Testis (tissue), 3 donors: ENCODE measurements around the gene SYPL1. TPM values are rescaled to one million over a fixed set of nuclear protein-coding genes. Genes with fewer than 3 reads are reported as not detected.

Source experiments
- DNase-seq: peaks from one replicate; pipeline ENCODE4 v3.0.0-alpha.2; 2019
- H3K27ac ChIP-seq, 2 donors: fragments of 200-600 bp; sonication (generic); one replicate each; pipeline ENCODE4 v1.5.1; 2019
- H3K27me3 ChIP-seq: fragments of 200-600 bp; sonication (generic); one replicate; pipeline ENCODE4 v1.5.1; 2019
- H3K36me3 ChIP-seq: fragments of 200-600 bp; sonication (generic); one replicate; pipeline ENCODE4 v1.5.1; 2017; ENCODE audit warnings: low read depth; ENCODE audit errors: missing control alignments
- H3K4me1 ChIP-seq: fragments of 200-600 bp; sonication (generic); one replicate; pipeline ENCODE4 v1.5.1; 2019
- H3K4me3 ChIP-seq, 2 donors: fragments of 200-600 bp; sonication (generic); one replicate each; pipeline ENCODE4 v1.5.1; 2017 to 2019
- H3K9me3 ChIP-seq: fragments of 200-600 bp; sonication (generic); one replicate; pipeline ENCODE4 v1.5.1; 2017
- CTCF ChIP-seq, 3 experiments: fragments of 450-650 bp in 2 of 3; fragments of 200-600 bp in 1 of 3; sonication (generic) in 1 of 3; IDR thresholded peaks; one replicate each; pipeline ENCODE4 v1.5.1; 2016 to 2019; ENCODE audit warnings: antibody characterized with exemption in 3 of 3, mild to moderate bottlenecking in 2 of 3, moderate library complexity in 1 of 3
- POLR2A ChIP-seq: fragments of 450-650 bp; IDR thresholded peaks from one replicate; pipeline ENCODE4 v1.6.1; 2017; ENCODE audit warnings: antibody characterized with exemption, mild to moderate bottlenecking, moderate library complexity
- WGBS, 2 donors: methylation state at CpG; one replicate each; pipeline ENCODE4 v1.1.5; 2018; 5-methylcytosine and 5-hydroxymethylcytosine counted together
- intact Hi-C: fragments of 100-400 bp; cut with DNase I; formaldehyde crosslinking; loops from one replicate; pipeline ENCODE4 v1.15.1; 2023; ENCODE audit warnings: low total_unique reads
- polyA plus RNA-seq: library from polyadenylated mRNA; stranded (reverse); fragments of 350-450 nt; fragmentation: Illumina TruSeq; extraction: RNeasy Lipid Tissue Mini Kit (QIAGEN cat#74804); gene quantifications from one replicate; pipeline ENCODE4 v1.2.3, GENCODE V29; 2014; ENCODE audit warnings: low read depth, low replicate concordance; ENCODE audit not compliant: insufficient read depth
- total RNA-seq, 2 donors: library from RNA; depleted of rRNA; stranded (reverse); fragments of >200 nt; gene quantifications; one replicate each; pipeline ENCODE4 v1.2.3, GENCODE V29; 2016

SYPL1 gene
- total and polyA plus RNA-seq, 3 donors from 2014 or later, result 100.0 to 209 (median 116) TPM

DNA sequence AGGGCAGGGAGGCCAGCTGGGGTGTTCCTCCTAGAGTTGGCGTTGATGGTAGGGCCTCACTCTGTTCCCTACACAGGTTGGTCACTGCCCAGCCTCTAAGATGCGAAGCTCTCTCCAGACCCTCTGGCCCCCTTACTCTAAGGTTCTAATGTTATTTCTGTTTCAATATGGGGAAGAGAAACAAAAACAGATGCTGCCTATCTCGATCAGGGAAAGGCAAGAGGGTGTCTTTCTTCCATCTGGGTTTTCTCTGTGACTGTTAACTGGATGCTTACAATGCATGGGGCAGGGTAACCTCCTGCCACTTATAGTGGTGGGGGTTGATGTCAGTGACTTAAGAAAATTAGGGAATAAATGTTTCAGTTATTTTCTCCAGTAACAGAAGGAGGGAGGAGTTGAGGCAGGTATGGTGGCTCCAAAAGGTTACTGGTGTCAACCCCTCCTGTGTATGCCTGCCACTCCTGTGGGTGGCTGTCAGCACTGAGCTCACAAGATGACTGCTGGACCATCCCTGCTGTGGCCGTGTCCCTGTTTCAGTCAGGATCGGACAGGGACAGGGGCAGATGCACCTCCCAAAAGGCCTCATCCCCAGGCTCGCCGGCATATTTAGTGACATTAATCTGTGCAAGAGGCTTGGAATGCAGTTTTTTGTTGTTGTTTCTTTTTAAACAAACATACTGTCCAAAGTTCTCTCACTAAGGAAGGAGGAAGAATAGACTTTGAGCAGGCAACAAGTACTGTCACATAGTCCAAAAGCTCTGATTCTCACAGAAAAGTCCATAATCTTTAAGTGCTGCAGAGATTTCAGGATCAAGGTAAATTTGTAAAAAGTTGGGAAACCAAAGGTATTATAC is 39.6 kb upstream of the SYPL1 start:
- no peak for TF ChIP-seq POLR2A
- TF ChIP-seq CTCF (IDR thresholded peaks at IDR 0.05), result no peak
- Histone ChIP-seq H3K27ac (no peak overlapping the region), H3K27me3 (no peaks in the 10 kb centered on the region), H3K36me3 (no peaks in the 10 kb centered on the region), H3K4me3 (no peak overlapping the region), H3K9me3 (no peaks in the 10 kb centered on the region), H3K4me1 (peaks cover 3% of the 10 kb centered on the region)
- DNase-seq, result no peak
- WGBS, 2 donors, result 82 to 84% methylated on average over 7 of the region's 7 CpGs
- intact Hi-C loops, result loop anchor here (5.0 kb wide), 1 partner anchor 94 kb away; no protein-coding TSS in a partner anchor

- Histone ChIP-seq H3K27me3 (no peaks in the 10 kb centered on the region), H3K4me1 (no peaks in the 10 kb centered on the region), H3K36me3 (no peaks in the 10 kb centered on the region), H3K9me3 (no peaks in the 10 kb centered on the region), H3K27ac (no peak overlapping the region), H3K4me3 (no peak overlapping the region)
- TF ChIP-seq CTCF (IDR thresholded peaks at IDR 0.05), result no peak
- no peak for TF ChIP-seq POLR2A
- no peak for DNase-seq
- WGBS, 2 donors, result 89 to 97% methylated on average over 6 to 10 of the region's 10 CpGs
- intact Hi-C loops, result no loop called here
Measured at GRCh38 chr7:106143711-106144337, 31.7 kb upstream of the SYPL1 start.

DNA sequence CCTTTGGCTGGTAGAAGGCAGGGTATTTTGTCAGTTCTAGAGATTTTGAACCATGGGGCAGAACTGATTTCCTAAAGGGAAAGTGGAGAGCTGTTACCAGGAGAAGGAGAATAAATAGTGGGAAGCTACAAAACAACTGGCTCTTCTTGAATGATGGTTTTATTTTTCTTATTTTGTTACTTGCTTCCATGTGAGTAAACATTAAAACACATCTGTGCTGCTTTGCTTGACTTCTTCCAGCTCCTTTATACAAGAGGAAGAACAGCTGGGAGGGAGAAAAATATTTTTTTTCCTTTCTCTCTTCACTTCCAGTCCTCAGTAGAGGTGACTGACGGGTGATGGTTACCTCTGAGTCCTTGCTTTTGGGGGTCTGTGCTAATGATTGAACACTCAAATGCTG is 30.0 kb upstream of the SYPL1 start:
- no peaks in the 10 kb centered on the region for H3K36me3 ChIP-seq

DNA sequence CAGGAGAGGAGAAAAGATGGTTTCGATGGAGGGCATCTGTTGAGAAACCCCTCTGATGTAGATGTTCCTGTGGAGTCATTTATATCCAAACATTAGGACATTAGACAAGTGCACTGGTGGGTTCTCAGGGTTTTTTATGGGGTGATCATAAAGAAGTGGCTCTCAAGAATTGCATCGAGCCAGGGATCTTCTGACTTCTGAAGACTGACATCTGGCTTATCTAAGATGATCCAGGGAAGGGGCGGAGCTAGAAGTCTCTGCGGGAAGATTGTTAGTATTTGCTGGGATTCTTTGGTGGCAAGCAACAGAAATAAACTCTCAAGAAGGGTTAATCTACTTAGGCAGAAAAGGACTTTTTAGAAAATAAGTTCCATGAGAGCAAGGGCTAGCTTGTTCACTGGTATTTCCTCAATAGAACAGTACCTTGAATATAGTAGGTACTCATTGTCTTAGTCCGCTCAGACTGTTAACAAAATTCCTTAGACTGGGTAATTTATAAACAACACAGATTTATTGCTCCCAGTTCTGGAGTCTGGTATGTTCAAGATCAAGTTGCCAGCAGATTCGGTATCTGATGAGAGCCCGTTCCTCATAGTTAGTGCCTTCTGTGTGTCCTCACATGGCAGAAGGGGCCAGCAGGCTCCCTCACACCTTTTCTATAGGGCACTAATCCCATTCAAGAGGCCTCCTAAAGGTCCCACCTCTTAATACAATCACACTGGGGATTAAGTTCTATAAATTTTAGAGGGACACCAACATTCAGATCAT is 28.5 kb upstream of the SYPL1 start:
- intact Hi-C loops, result no loop called here
- Histone ChIP-seq H3K27me3 (no peaks in the 10 kb centered on the region), H3K4me1 (no peaks in the 10 kb centered on the region), H3K4me3 (no peak overlapping the region), H3K9me3 (no peaks in the 10 kb centered on the region), H3K27ac (no peak overlapping the region), H3K36me3 (no peaks in the 10 kb centered on the region)
- 84 to 91% methylated on average over 7 of the region's 7 CpGs for WGBS, 2 donors
- no peak for DNase-seq
- TF ChIP-seq CTCF (IDR thresholded peaks at IDR 0.05), result no peak
- no peak for TF ChIP-seq POLR2A

More for the DNA sequence above, 30.0 kb upstream of the SYPL1 start:
- H3K27me3 ChIP-seq, result no peaks in the 10 kb centered on the region
- intact Hi-C loops, result no loop called here
- no peak for DNase-seq
- WGBS, 2 donors, result 91 to 95% methylated on average over 1 of the region's 1 CpG
- no peak overlapping the region for H3K4me3 ChIP-seq
- H3K9me3 ChIP-seq, result no peaks in the 10 kb centered on the region
- no peak for TF ChIP-seq CTCF (IDR thresholded peaks at IDR 0.05)
- TF ChIP-seq POLR2A, result no peak
- H3K27ac ChIP-seq, result no peak overlapping the region
- no peaks in the 10 kb centered on the region for H3K4me1 ChIP-seq
